NB4 (cell line): ENCODE data around the gene STAP2.

Experiments used
- DNase-seq: peaks from one replicate; pipeline ENCODE4 v3.0.0; 2010; ENCODE audit warnings: low read depth
- H3K4me3 ChIP-seq: one replicate; pipeline ENCODE4 v1.5.1; 2011; ENCODE audit warnings: mild to moderate bottlenecking, low read depth, low read length, moderate library complexity
- MYC ChIP-seq: IDR thresholded peaks from 2 replicates; pipeline ENCODE4 v1.6.1; 2011; ENCODE audit warnings: low read depth, low read length
- POLR2A ChIP-seq: IDR thresholded peaks from 2 replicates; pipeline ENCODE4 v1.6.1; 2011; ENCODE audit warnings: mild to moderate bottlenecking; ENCODE audit not compliant: insufficient read length; ENCODE audit errors: extremely low read depth
- TF ChIP-seq, protein P1 (sequence below): IDR thresholded peaks from 2 replicates; pipeline ENCODE4 v1.6.1; 2011; ENCODE audit warnings: low read depth, low read length
- TF ChIP-seq, protein P2 (sequence below): IDR thresholded peaks from one replicate; pipeline ENCODE4 v1.5.1; 2012; ENCODE audit warnings: low read depth, low read length

STAP2 gene

DNA sequence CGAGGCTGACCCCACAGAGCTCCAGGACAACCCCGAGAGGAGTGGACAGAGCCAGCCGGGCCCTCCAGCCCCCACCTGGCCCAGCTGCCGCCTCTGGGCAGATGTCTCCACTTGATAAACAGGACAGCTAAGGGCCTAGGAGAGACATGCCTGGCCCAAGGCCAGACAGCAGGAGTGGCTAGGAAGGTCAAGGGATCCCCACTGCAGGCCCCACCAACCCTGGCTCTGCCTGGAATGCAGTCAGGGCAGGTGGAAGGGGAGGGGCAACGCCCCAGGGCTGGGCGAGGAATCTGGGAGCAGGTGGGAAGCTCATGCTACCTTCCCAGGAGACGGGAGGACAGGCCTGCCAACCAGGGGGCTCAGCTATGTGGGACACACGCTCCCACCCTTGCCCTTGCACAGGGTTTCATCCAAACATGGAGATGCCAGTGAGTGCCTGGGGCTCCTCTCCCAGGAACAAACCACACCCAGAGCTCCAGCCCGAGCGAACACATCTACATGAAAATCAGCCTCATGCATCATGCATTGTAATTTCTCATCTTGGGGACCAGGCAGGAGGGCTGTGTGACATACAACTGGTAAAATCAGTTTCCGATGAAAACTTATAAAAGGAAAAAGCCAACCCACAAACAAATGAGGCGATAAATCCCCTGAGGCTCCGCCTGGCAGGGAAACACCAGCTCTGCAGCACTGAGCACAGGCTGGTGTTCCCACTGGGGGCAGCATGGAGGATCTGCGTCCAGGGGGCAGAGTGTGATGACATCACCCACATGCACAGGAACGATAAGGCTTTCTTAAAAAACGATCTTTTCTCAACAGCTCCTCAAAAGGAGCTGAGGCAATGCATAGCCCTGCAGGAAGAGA is 36.8 kb upstream of the STAP2 start:
- TF ChIP-seq MYC (no peak; the same call in 1 of the 2 replicates), POLR2A (no peak)
- TF ChIP-seq, protein P1, sequence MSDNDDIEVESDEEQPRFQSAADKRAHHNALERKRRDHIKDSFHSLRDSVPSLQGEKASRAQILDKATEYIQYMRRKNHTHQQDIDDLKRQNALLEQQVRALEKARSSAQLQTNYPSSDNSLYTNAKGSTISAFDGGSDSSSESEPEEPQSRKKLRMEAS, result peak; percentile 64; the same call in 1 of the 2 replicates
- TF ChIP-seq, protein P2, sequence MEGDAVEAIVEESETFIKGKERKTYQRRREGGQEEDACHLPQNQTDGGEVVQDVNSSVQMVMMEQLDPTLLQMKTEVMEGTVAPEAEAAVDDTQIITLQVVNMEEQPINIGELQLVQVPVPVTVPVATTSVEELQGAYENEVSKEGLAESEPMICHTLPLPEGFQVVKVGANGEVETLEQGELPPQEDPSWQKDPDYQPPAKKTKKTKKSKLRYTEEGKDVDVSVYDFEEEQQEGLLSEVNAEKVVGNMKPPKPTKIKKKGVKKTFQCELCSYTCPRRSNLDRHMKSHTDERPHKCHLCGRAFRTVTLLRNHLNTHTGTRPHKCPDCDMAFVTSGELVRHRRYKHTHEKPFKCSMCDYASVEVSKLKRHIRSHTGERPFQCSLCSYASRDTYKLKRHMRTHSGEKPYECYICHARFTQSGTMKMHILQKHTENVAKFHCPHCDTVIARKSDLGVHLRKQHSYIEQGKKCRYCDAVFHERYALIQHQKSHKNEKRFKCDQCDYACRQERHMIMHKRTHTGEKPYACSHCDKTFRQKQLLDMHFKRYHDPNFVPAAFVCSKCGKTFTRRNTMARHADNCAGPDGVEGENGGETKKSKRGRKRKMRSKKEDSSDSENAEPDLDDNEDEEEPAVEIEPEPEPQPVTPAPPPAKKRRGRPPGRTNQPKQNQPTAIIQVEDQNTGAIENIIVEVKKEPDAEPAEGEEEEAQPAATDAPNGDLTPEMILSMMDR, result peak; percentile 57
- H3K4me3 ChIP-seq, result no peak overlapping the region
- peak; percentile 90 for DNase-seq

DNA sequence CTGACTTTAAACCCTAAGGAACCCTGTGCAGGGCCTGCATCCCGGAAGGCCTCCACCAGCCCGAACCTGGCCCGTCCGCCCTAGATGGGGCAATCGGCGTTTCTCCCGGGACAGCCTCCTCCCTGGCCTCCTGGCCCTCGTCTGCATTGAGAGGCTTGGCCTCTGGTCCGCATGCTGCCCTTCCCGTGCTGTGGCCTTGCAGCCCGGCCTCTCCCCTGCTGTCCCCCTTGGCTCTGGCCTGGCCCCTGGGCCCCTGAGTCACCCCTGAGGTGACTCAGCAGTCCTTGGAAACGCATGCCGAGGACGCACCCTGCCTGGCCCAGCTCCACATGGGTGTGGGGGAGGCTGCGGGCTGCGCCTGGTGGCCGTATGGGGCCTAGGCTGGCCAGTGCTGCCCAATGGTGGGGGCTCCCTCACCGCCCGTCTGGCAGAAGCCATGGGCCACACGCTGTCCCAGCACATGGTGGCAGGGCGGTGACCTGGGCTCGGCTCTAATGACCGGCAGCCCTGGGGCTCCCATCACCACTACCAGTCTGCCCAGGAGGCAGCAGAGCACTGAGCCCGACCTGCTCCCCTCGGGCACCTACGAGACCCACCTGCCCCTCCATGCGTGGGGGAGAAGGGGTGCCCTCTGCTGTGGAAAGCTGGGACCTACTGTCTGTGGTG is 36.0 kb upstream of the STAP2 start:
- TF ChIP-seq POLR2A (no peak), MYC (peak; percentile 85)
- TF ChIP-seq, protein P1, result peak; percentile 83
- TF ChIP-seq, protein P2, result no peak
- H3K4me3 ChIP-seq, result no peak overlapping the region
- peak; percentile 85 for DNase-seq

DNA sequence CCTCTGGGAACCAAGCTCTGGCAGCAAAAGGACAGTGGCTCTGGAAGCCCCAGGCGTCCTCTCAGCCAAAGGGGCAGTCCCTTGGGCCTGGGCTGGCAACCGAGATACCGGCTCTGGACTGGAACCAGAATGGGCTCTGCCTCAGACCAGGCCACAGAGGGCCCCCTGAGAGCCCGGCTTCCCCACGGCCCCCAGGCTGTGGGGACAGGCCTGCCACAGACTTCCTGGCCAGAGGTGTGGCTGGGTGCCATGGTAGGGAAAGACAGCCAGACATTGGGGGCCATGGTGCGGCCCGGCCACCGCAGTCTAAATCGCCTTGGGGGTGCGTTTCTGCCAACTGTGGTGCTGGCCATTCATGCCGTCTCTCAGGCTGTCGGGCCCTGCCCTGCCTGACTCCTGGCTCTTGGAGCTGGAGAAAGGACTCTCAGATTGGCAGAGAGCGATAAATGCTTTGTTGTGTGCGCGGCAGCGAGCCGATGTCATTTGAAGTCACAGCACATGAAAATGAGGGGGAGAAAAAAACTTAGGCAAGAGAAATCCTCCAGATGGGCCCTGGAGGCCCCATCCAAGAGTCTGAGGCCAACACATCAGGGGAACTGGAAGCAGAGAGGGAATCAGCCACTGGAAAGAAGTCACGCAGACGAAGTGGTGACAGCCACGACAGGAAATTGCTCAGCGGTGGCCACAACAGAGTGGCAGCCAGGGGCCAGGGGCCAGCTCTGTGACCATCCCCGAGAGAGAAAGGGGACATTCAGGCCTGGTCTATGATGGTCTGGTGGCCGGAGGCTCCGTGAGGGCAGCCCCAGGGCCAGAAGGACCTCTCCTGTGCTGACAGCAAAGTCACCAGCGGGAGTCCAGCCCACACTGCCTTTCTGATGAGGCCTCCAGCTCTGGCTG is 35.2 kb upstream of the STAP2 start:
- H3K4me3 ChIP-seq, result no peak overlapping the region
- no peak for TF ChIP-seq POLR2A
- TF ChIP-seq, protein P1, result no peak
- no peak for TF ChIP-seq MYC
- TF ChIP-seq, protein P2, result no peak
- DNase-seq, result peak; percentile 56

DNA sequence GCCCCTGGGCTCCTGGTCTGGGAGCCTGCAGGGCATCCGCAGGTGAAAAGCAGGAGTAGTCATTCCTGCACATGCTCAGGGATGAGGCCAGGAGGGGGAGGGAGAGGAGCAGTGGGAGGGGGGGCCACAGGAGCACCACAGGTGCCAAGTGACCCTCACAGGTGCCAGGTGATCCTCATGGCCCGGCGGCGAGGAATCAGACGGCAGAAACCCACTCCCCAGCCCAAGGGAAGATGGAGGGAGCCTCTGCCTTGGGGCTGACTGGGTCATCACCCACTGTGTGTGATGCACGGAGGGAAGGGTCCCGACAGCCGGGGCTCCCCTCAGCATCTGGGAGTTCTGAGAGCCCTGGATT is 34.4 kb upstream of the STAP2 start:
- H3K4me3 ChIP-seq, result no peak overlapping the region
- TF ChIP-seq, protein P1, result no peak
- no peak for TF ChIP-seq MYC
- TF ChIP-seq, protein P2, result no peak
- TF ChIP-seq POLR2A, result no peak
- no peak for DNase-seq

DNA sequence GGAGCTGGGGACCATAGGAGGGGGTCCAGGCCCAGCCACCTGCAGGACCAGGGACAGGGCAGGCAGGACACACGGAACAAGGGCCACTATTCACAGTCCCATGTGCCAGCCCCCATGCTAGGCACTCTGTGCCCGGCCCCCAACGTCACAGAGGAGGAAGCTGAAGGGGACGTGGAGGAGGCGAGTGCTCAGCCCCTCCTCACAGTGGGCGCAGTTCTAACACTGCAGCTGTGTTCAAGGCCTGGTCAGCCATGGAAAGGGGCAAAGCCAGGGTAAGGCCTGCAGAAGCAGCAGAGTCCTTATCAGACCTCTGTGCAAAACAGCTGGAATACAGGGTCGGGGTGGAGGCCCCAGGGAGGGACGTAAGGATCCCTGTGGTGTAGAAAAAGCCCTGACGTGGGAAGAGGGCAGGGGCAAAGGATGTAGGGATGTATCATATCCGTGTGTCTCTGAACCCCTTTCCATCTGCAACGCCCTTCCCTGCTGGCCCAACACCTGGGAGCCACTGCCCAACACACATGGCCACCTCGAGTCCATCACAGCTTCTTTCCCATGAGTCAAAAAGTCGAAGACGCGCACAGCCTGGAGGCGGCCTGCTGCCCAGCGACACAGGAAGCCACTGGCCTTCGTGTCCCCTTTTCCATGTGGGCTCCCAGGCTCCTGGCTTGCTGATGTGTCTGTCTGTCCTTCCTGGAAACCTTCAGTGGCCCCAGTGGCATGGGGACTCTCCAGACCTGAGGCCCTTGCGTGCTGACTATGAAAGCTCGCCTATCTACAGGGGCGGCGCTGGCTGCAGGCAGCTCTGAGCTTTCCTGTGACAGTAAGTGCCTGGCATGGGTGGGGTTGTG is 33.8 kb upstream of the STAP2 start:
- TF ChIP-seq, protein P1, result no peak
- TF ChIP-seq POLR2A, result no peak
- no peak for TF ChIP-seq MYC
- TF ChIP-seq, protein P2, result no peak
- DNase-seq, result no peak
- no peak overlapping the region for H3K4me3 ChIP-seq
